Activated naive CD8-positive, alpha-beta T cell (primary cell): ENCODE data around the gene TRIM72.
"Not testable (repeated sequence)": the region's sequence is repeated elsewhere in the genome, so short reads cannot be mapped to it uniquely, and the experiment has no call there.

Source experiments
- H3K27ac Mint-ChIP-seq: one replicate; pipeline ENCODE4 v1.8.0; 2021; ENCODE audit warnings: mixed read lengths
- H3K27me3 Mint-ChIP-seq: one replicate; pipeline ENCODE4 v1.8.0; 2021; ENCODE audit warnings: mixed read lengths
- H3K36me3 Mint-ChIP-seq: one replicate; pipeline ENCODE4 v1.8.0; 2021; ENCODE audit warnings: mixed read lengths
- H3K4me1 Mint-ChIP-seq: one replicate; pipeline ENCODE4 v1.8.0; 2021; ENCODE audit warnings: low read depth, mixed read lengths
- H3K4me3 Mint-ChIP-seq: one replicate; pipeline ENCODE4 v1.8.0; 2021; ENCODE audit warnings: mild to moderate bottlenecking, mixed read lengths
- H3K9me3 Mint-ChIP-seq: one replicate; pipeline ENCODE4 v1.8.0; 2021; ENCODE audit warnings: low read depth, mixed read lengths

Gene TRIM72

DNA sequence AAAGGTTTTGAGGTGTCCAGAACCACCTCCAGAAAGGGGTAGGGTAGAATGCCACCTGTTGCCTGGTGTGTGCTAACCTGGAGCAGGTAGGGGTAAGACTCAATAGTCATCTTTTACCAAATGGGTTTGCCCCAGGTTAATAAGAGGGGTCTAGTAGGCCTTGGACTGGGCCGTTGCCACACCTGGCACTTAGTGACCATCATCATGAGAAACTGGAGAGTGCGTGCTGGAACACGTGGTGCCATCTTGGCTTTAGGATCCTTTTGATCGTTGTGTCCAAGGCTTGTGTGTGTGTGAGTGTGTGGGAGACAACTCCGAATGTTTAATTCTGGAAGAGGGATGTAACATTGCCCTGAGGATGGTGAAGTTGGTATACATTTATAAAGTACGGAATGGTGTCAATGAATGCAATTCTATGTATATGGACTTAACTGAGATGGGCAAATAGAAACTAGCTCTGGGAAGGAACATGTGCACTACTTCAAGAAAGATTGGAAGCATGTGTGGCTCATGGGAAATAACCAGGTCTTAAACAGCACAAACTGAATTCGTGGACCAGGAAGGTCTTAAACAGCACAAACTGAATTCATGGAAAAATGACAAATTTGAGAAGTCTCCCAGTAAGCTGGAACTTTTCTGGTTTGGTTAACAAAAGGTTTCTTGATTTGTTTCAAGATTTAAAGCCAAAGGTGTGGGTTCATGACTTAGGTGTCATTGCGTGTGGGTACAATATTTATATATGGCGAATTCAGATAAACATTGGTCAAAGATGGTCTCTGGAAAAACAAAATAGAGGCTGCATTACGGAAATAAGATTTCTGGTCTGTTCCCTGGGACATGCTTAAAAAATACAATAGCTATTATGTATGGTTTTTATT lies 26.8 kb upstream of the TRIM72 start:
- Mint-ChIP-seq H3K27me3 (no peaks in the 10 kb centered on the region), H3K4me1 (peaks cover 91% of the 10 kb centered on the region), H3K27ac (peak overlapping the region; percentile 86), H3K36me3 (peaks cover 28% of the 10 kb centered on the region), H3K4me3 (peak overlapping the region; percentile 84), H3K9me3 (no peaks in the 10 kb centered on the region)

DNA sequence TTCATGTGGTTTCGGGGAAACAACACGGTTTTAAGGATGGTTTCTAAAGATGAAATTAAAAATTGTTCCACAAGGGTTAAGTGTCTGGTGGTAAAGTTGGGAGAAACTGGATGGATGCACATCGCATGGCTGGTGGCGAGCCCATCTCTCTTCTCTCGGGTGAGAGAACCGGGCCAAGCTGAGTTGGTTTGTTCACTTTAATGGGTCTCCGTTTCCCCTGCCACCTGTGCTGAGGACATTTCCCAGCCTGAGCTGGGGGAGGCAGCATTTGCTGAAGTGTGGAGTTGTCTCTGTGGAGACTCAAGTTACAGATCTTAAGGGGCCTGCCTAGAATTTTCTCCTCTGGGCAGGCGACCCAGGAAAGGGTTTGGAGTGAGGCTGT lies 26.1 kb upstream of the TRIM72 start:
- H3K4me1 Mint-ChIP-seq = peaks cover 85% of the 10 kb centered on the region
- H3K36me3 Mint-ChIP-seq = peaks cover 23% of the 10 kb centered on the region
- peak overlapping the region; percentile 84 for H3K4me3 Mint-ChIP-seq
- peak overlapping the region; percentile 86 for H3K27ac Mint-ChIP-seq
- H3K27me3 Mint-ChIP-seq = no peaks in the 10 kb centered on the region
- H3K9me3 Mint-ChIP-seq = no peaks in the 10 kb centered on the region

DNA sequence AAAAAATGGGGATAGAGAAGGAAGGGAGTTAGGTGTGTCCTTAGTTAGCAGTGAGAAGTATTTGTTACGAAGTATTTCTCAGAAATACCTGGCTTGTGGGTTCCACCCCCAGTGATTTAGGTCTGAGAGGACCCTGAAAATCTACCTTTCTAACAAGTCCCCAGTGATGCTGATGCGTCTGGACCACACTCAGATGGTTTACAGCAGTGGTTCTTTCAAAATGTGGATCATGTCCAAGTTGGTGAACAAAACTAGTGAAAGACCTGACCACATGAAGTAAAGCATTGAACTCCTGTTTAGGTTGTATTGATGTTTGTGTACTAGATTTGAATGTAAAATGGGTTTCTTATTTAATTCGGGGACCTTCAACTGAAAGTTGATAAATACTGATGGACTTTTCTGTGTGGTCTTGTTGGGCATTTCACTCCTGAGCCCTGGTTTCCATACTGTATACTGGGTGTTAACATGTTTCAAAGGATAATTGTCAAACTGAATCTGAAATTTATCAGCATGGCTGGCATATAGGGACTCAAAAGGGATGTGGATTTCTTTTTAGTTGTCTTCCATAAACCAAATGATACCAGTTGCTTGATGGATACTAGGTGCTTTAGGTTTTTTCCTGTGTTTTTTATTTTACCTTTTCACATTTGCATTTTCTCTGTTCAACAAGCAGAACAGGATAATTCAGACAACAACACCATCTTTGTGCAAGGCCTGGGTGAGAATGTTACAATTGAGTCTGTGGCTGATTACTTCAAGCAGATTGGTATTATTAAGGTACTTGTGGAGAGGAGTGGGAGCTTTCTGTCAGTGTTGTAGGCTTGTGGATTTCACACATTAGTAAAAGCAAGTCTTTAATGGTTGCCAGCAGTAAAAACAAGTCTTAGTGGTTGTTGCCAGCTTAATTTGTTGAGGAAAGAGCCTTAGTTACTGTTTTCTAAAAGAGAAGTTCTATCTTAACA lies 25.2 kb upstream of the TRIM72 start:
- Mint-ChIP-seq H3K4me1 (peaks cover 82% of the 10 kb centered on the region), H3K27ac (peak overlapping the region; percentile 86), H3K27me3 (no peaks in the 10 kb centered on the region), H3K36me3 (peaks cover 23% of the 10 kb centered on the region), H3K4me3 (peak overlapping the region; percentile 84), H3K9me3 (no peaks in the 10 kb centered on the region)

DNA sequence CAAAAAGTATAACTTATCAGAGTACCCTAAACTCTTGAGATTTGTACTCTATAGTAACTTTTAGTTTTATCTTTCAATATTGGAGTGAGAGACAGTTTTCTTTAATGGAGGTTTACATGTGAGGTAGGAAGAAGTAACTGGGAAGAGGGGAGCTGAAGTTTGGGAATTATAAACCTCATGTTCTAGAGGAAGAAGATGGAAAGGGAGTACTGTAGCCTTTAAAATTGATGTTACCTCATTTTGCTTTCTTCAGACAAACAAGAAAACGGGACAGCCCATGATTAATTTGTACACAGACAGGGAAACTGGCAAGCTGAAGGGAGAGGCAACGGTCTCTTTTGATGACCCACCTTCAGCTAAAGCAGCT lies 24.5 kb upstream of the TRIM72 start:
- no peak overlapping the region for H3K4me3 Mint-ChIP-seq
- H3K27ac Mint-ChIP-seq = peak overlapping the region; percentile 86
- peaks cover 80% of the 10 kb centered on the region for H3K4me1 Mint-ChIP-seq
- no peaks in the 10 kb centered on the region for H3K9me3 Mint-ChIP-seq
- H3K27me3 Mint-ChIP-seq = no peaks in the 10 kb centered on the region
- H3K36me3 Mint-ChIP-seq = peaks cover 21% of the 10 kb centered on the region

DNA sequence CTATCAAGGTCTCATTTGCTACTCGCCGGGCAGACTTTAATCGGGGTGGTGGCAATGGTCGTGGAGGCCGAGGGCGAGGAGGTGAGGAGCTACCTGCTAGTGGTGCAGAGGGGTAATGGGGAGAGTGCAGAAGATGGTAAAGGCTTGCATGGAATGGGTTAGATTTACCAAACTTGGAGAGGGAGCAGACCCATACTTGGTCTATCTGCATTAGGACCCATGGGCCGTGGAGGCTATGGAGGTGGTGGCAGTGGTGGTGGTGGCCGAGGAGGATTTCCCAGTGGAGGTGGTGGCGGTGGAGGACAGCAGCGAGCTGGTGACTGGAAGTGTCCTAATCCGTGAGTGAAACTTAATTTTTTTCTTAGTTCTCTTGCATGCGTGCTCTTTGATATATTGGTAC lies 23.9 kb upstream of the TRIM72 start:
- peaks cover 78% of the 10 kb centered on the region for H3K4me1 Mint-ChIP-seq

DNA sequence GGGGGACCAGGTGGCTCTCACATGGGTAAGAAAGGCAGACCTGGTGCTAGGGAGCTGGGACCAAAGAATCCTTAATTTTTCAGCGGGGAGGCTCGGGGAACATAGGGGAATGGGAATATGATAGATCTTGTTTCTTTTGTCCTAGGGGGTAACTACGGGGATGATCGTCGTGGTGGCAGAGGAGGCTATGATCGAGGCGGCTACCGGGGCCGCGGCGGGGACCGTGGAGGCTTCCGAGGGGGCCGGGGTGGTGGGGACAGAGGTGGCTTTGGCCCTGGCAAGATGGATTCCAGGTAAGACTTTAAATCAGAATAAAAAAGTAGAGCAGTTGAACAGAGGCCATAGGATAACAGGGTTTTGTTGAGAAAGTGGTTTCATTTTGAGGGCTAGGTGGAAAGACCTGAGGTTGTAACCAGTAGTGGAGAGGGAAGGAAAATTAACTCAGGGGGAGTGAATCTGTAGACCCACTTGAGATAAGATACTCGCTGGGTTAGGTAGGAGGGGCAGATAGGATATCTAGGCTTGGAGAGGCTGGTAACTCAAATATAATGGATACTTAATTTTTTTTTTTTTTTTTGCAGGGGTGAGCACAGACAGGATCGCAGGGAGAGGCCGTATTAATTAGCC lies 23.0 kb upstream of the TRIM72 start:
- H3K27ac Mint-ChIP-seq = peak overlapping the region; percentile 77
- no peaks in the 10 kb centered on the region for H3K9me3 Mint-ChIP-seq
- H3K27me3 Mint-ChIP-seq = no peaks in the 10 kb centered on the region
- peaks cover 19% of the 10 kb centered on the region for H3K36me3 Mint-ChIP-seq
- H3K4me3 Mint-ChIP-seq = peak overlapping the region; percentile 7
- peaks cover 71% of the 10 kb centered on the region for H3K4me1 Mint-ChIP-seq

More for the DNA sequence above, 23.9 kb upstream of the TRIM72 start:
- H3K4me3 Mint-ChIP-seq = no peak overlapping the region
- H3K9me3 Mint-ChIP-seq = no peaks in the 10 kb centered on the region
- H3K36me3 Mint-ChIP-seq = peaks cover 24% of the 10 kb centered on the region
- no peaks in the 10 kb centered on the region for H3K27me3 Mint-ChIP-seq
- H3K27ac Mint-ChIP-seq = peak overlapping the region; percentile 86

DNA sequence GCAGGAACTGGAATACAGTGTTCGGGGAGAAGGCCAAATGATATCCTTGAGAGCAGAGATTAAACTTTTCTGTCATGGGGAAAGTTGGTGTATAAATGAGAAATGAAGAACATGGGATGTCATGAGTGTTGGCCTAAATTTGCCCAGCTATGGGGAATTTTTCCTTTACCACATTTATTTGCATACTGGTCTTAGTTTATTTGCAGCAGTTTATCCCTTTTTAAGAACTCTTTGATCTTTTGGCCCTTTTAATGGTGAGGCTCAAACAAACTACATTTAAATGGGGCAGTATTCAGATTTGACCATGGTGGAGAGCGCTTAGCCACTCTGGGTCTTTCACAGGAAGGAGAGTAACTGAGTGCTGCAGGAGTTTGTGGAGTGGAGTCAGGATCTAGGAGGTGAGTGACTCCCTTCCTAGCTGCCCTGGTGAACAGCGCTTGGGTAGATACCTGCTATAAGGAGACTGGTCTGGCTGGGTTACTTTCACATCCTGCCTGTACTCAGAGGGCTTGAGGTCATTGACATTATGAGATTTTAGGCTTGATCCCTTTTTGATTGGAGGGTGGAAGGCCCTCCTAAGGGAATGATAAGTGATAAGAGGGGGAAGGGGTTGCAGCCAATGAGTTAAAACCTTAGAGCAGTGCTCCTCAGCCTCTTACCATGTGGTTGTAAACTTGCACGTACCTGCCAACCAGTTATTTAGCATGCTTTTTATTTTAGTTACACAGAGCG lies 22.1 kb upstream of the TRIM72 start:
- H3K27ac Mint-ChIP-seq = peak overlapping the region; percentile 77
- H3K4me3 Mint-ChIP-seq = peak overlapping the region; percentile 9
- H3K36me3 Mint-ChIP-seq = peaks cover 14% of the 10 kb centered on the region
- no peaks in the 10 kb centered on the region for H3K27me3 Mint-ChIP-seq
- peaks cover 65% of the 10 kb centered on the region for H3K4me1 Mint-ChIP-seq
- no peaks in the 10 kb centered on the region for H3K9me3 Mint-ChIP-seq

DNA sequence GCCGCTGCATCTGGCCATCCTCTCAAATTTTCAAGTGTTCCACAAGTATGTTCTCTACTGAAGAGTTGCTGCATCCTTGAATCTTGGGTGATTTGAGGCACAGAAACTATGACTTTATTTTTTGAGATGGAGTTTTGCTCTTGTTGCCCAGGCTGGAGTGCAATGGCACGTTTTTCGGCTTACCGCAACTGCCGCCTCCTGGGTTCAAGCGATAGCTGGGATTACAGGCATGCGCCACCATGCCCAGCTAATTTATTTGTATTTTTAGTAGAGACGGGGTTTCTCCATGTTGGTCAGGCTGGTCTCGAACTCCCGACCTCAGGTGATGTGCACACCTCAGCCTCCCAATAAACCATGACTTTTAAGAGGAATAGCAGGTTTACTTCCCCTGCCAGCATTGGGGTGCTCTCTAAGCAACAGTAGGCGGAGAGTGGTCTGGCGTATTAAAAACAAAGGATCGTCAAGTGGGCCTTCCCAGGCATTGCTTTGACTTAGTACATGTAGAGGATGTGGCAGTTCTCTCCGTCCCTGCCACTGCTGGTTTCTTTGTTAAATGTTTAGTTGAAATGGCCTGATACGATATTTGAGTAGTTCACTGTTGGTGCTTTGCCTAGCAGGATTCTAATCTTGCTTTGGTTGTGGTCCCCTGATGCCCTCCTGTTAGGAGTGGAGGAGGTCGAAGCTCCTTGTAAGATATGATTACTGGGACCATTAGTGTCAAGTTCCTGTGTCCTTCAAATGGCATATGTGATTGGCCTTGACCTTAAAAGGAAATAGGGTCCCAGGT lies 20.9 kb upstream of the TRIM72 start:
- Mint-ChIP-seq H3K27ac (peak overlapping the region; percentile 75), H3K36me3 (peaks cover 14% of the 10 kb centered on the region), H3K4me3 (peak overlapping the region; percentile 30), H3K27me3 (no peaks in the 10 kb centered on the region), H3K9me3 (no peaks in the 10 kb centered on the region), H3K4me1 (peaks cover 59% of the 10 kb centered on the region)

DNA sequence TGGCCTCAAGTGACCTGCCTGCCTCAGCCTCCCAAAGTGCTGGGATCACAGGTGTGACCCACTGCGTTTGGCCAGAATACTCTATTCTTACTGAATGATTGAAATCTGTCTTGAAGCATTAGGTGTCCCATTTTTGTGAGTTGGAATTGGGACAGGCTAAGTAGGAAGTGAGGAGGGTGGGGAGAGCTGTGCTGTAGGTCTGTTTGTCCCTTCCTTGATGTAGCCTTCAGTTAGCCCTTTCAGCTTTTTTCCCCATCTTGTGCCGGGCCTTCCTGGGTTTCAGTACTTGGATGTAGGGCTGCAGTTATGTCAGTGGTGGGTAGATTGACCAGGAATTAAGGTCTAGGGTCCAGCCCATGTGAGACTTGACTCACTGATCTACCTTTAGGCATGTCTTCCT lies 20.0 kb upstream of the TRIM72 start:
- no peaks in the 10 kb centered on the region for H3K9me3 Mint-ChIP-seq
- H3K36me3 Mint-ChIP-seq = peaks cover 12% of the 10 kb centered on the region
- H3K27ac Mint-ChIP-seq = no peak overlapping the region
- H3K27me3 Mint-ChIP-seq = no peaks in the 10 kb centered on the region
- peaks cover 58% of the 10 kb centered on the region for H3K4me1 Mint-ChIP-seq
- no peak overlapping the region for H3K4me3 Mint-ChIP-seq

DNA sequence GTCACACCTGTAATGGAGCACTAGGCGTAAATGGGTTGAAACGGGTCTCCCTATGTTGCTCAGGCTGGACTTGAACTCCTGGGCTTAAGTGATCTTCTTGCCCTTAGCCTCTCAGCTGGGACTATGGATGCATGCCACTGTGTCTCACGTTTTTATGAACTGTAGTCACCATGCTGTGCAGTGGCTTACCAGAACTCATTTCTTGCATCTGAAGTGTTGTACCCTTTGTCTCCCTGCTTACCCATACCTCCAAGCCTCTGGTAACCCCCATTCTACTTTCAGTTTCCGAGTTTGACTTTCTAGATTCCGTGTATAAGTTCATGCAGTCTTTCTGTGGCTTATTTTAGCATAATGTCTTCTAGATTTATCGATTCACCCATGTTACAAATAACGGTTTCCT lies 19.0 kb upstream of the TRIM72 start:
- Mint-ChIP-seq H3K9me3 (no peaks in the 10 kb centered on the region), H3K27me3 (no peaks in the 10 kb centered on the region), H3K4me3 (no peak overlapping the region), H3K36me3 (peaks cover 12% of the 10 kb centered on the region), H3K4me1 (peaks cover 60% of the 10 kb centered on the region), H3K27ac (peak overlapping the region; percentile 16)

DNA sequence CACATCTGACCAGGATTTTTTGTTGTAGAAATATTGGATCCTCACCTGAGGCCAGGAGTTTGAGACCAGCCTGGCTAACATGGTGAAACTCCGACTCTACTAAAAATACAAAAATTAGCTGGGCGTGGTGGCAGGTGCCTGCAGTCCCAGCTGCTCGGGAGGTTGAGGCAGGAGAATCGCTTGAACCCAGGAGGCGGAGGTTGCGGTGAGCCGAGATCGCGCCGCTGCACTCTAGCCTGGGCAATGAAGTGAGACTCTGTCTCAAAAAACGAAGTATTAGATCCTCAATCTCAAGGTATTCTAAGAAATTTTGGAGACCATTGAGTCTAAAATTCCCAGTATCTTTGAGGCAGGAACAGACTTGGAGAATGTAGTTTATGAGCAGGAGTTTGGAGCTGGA lies 18.1 kb upstream of the TRIM72 start:
- H3K36me3 Mint-ChIP-seq = peaks cover 12% of the 10 kb centered on the region
- not testable (repeated sequence) for H3K9me3 Mint-ChIP-seq, H3K4me3 Mint-ChIP-seq, H3K27me3 Mint-ChIP-seq
- H3K27ac Mint-ChIP-seq = peak overlapping the region; percentile 80
- H3K4me1 Mint-ChIP-seq = peaks cover 57% of the 10 kb centered on the region

DNA sequence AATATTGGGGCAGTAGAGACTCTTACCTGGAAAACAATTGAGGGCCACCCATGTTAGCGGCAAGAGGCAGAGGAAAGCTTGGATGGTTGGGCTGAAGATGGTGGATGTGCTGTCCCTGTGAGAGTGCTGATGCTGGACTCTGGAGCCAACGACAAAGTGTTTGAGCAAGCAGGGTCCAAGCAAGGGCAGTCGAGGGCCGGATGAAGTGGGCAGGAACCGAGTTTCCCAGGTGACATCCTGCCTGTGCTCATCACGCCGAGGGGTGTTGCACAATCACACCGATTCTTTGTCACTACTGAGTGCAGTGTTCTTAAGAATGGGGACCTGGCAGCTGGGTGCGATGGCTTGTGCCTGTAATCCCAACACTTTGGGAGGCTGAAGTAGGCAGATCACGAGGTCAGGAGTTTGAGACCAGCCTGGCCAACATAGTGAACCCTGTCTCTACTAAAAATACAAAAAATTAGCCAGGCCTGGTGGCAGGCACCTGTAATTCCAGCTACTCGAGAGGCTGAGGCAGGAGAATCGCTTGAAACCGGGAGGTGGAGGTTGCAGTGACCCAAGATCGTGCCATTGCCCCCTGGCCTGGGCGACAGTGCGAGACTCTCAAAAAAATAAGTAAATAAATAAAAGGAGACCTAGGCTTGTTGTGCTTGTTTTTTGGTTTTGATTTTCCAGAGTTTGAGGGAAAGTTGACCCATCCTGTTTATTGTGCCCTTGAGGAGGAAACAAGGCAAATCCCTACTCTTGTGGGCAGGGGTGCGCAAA lies 17.4 kb upstream of the TRIM72 start:
- H3K4me3 Mint-ChIP-seq = no peak overlapping the region
- no peaks in the 10 kb centered on the region for H3K27me3 Mint-ChIP-seq
- peaks cover 9% of the 10 kb centered on the region for H3K36me3 Mint-ChIP-seq
- peak overlapping the region; percentile 80 for H3K27ac Mint-ChIP-seq
- peaks cover 60% of the 10 kb centered on the region for H3K4me1 Mint-ChIP-seq
- no peaks in the 10 kb centered on the region for H3K9me3 Mint-ChIP-seq

DNA sequence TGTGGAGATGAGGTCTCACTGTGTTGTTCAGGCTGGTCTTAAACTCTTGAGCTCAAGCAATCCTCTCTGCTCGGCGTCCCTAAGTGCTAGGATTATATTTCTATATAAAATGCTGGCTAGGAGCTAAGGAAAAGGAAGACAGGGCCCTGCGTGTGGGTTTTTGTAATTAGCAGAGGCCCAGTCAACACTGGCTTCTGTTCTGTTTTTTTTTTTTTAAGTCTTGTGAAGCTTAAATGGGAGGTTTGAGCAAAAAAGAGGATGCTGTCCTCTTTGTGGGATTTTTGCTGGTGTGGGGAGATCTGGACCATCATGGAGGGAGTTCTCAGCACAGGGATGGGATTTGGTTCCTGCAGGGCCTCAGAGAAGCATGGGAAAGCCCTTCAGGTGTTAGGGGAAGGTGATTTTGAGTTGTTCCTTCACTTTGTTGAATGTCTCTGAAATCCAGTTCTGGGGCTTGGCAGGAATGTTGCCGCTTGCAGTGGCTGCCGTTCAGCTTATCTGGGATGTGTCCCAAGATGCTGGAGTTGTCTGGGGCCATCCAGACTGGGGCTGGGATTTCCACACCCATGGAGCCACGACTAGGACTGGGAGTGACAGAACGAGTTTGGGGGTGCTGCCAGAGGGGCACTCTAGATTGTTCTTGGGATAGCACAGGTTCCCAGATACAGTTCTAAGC lies 15.6 kb upstream of the TRIM72 start:
- Mint-ChIP-seq H3K9me3 (no peaks in the 10 kb centered on the region), H3K4me1 (peaks cover 59% of the 10 kb centered on the region), H3K27me3 (no peaks in the 10 kb centered on the region), H3K36me3 (peaks cover 4% of the 10 kb centered on the region), H3K4me3 (no peak overlapping the region), H3K27ac (peak overlapping the region; percentile 61)
